GM19240 (cell line): ENCODE measurements around the gene IBSP.
A peak's percentile ranks its signal among the peaks of the same experiment; 100 is the strongest.

Source experiments
- DNase-seq: peaks from one replicate; pipeline ENCODE4 v3.0.0; 2011; ENCODE audit warnings: low spot score; ENCODE audit not compliant: insufficient read length

The IBSP gene

GRCh38 chr4:87838205-87838604 is 38.9 kb downstream of the IBSP start:
- no peak for DNase-seq

DNA sequence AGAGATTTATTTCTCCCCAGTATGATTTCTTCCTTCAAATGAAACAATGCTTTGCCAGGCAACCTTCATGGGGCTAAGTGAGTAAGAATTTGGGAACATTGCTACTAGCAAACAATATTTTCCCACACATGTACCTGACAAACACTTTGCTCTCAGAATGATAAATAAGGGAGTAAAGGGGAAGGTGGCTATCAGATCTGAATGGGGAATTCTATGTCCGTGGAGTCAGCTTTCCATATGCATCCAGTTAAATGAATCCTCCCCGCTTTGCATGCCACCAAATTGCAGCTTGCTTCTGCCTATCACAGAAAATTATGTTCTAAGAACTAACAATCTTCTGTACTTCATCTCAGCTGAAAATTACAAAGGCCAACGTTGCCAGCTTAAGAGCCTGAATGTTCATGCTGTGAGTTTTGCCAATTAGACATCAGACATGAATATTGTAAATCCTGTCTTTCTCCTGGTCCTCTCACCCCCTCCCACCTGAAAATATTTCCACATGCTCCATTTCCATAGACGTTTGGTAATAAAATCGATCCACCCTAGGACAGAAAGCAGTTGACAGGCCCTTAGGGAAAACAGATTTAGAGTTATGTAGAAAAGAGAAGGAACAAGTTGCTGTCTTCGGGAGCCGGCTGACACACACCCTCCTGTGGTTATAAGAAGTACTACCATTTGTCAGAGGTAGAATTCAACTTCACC is 39.7 kb downstream of the IBSP start:
- no peak for DNase-seq

DNA sequence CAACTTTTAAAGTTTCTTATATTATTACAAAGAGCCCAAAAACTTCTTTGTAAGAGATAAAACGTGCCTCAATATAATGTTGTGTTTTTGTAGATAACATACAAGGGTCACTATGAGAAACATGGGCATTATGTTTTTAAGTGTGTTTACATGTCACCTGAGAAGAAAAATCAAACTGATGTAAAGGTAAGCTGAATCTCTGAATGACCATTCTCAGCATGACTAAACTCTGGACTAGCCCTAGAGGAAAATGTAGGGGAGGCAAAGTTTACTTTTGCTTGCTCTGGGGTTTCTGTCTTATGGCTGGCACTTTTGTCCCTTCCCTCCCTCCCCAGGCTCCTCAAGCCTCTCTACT is 40.2 kb downstream of the IBSP start:
- no peak for DNase-seq

DNA sequence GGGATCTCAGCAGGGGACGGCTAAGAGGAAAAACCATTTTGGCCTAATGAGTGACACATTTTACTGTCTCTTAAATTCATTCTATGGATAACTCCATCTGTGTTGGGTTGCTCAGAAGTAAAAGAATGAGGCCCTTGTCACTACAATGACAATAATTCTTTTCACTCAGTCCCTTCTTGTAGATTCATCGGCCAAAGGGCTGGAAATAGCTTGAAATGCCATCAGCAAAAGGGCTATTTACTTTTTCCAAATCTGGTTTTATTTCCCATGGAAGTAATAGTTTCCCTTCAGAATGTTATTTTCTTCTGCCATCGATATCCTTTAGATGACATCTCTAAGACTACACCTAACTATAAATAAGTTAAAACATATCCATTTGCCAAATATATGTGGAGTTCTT is 40.8 kb downstream of the IBSP start:
- DNase-seq = no peak

GRCh38 chr4:87843936-87844335 is 44.6 kb downstream of the IBSP start:
- DNase-seq = no peak

GRCh38 chr4:87844452-87844851 is 45.1 kb downstream of the IBSP start:
- DNase-seq = no peak

- no peak for DNase-seq
Measured at GRCh38 chr4:87846226-87846625, 46.9 kb downstream of the IBSP start.

GRCh38 chr4:87848622-87849351 is 49.4 kb downstream of the IBSP start:
- peak; percentile 12 for DNase-seq

GRCh38 chr4:87849612-87850011 is 50.3 kb downstream of the IBSP start:
- no peak for DNase-seq

GRCh38 chr4:87851332-87851731 is 52.0 kb downstream of the IBSP start:
- no peak for DNase-seq

GRCh38 chr4:87851953-87852352 is 52.6 kb downstream of the IBSP start:
- no peak for DNase-seq

GRCh38 chr4:87853108-87853507 is 53.8 kb downstream of the IBSP start:
- no peak for DNase-seq

GRCh38 chr4:87853891-87854290 is 54.5 kb downstream of the IBSP start:
- no peak for DNase-seq

DNA sequence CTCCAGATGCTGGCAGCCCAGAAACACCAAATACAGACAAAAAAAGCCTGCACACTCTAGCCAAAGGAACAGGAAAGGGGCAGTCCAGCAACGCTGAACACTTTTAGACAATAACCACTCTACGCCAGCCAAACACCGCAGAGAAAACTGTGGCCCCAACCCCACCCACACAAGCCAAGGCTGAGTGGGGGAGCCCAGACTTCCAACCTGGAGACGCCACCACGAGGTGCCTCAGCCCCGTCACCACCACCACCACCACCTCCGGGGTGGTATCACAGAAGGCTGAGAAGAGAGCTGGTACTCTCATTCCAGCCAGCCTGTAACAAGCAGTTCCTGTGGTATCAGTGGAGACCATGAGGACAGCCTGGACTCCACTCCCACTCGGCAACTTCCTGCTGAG is 56.2 kb downstream of the IBSP start:
- DNase-seq = no peak

DNA sequence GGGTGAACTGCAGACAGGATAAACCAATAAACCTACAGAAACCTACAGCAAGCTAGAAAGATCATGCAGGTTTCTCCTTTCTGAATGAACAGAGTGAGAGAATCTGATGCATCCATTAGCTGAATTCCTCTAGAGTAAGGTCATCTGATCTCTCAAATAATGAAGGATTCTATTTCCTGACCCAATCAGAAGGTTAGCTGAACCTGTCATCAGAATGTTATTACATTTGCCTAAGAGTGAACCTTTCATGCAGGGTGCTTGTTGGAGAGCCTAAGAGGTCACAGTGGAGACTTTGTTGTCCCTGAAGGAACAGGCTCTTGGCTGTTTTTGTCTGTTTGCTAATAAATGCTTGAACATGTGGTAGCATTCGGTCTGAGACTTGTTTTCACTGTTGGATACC is 57.5 kb downstream of the IBSP start:
- DNase-seq = no peak

GRCh38 chr4:87857789-87858188 is 58.4 kb downstream of the IBSP start:
- no peak for DNase-seq
